K562 (cell line): ENCODE results near the gene CDKN2D. TPM values are rescaled to one million over a fixed set of nuclear protein-coding genes. Genes with fewer than 3 reads are reported as not detected.

Source experiments
- AFF4 ChIP-seq: sonication (generic); formaldehyde crosslinking; IDR thresholded peaks from 2 replicates; pipeline ENCODE4 v1.8.0; 2023; ENCODE audit warnings: mild to moderate bottlenecking, missing genetic modification reagents
- FOXP1 ChIP-seq: sonication (generic); formaldehyde crosslinking; IDR thresholded peaks from 2 replicates; pipeline ENCODE4 v1.8.0; 2022; ENCODE audit warnings: mild to moderate bottlenecking, missing genetic modification reagents
- FOXP4 ChIP-seq: sonication (generic); formaldehyde crosslinking; IDR thresholded peaks from 2 replicates; pipeline ENCODE4 v1.8.0; 2022; ENCODE audit warnings: mild to moderate bottlenecking, missing genetic modification reagents, borderline replicate concordance
- IRF2 ChIP-seq: sonication (generic); formaldehyde crosslinking; IDR thresholded peaks from 2 replicates; pipeline ENCODE4 v1.8.1; 2022; ENCODE audit warnings: mild to moderate bottlenecking, missing genetic modification reagents
- KAT7 ChIP-seq: sonication (generic); formaldehyde crosslinking; IDR thresholded peaks from 2 replicates; pipeline ENCODE4 v1.8.0; 2022; ENCODE audit warnings: missing genetic modification reagents, mild to moderate bottlenecking, borderline replicate concordance
- NEUROD1 ChIP-seq: fragments of 150-350 bp; IDR thresholded peaks from 2 replicates; pipeline ENCODE4 v1.6.1; 2014; ENCODE audit warnings: borderline replicate concordance, low read length, low read depth; ENCODE audit not compliant: partially characterized antibody
- POU5F1 ChIP-seq: fragments of 150-350 bp; IDR thresholded peaks from 2 replicates; pipeline ENCODE4 v1.6.1; 2014; ENCODE audit warnings: borderline replicate concordance, low read length, low read depth, mild to moderate bottlenecking; ENCODE audit not compliant: partially characterized antibody
- polyA plus RNA-seq, 8 experiments: library from polyadenylated mRNA; depleted of rRNA in 4 of 8; stranded (reverse) in 5 of 8; unstranded in 3 of 8; fragments of >200 nt; fragmentation: Nextera tagmentation in 2 of 8; fragmentation: Illumina TruSeq in 1 of 8; extraction: Ambion mirVana in 2 of 8; extraction: Trizol in 1 of 8; gene quantifications; 2 replicates each; pipeline versions ENCODE4 v1.2.1 to v1.2.3, GENCODE V29; 2011 to 2014; ENCODE audit warnings: inconsistent platforms in 1 of 8, missing spikeins in 1 of 8
- total RNA-seq, 7 experiments: library from RNA; depleted of rRNA in 6 of 7; stranded (reverse); fragments of >200 nt in 6 of 7; fragmentation: Illumina TruSeq in 2 of 7; extraction: Trizol in 2 of 7; gene quantifications; 2 replicates each; pipeline versions ENCODE4 v1.2.1 to v1.2.3, GENCODE V29; 2011 to 2021; ENCODE audit warnings: low replicate concordance in 1 of 7
- TF ChIP-seq, protein P1 (sequence below): fragments of 450-650 bp; IDR thresholded peaks from 2 replicates; pipeline ENCODE4 v1.6.1; 2017; ENCODE audit warnings: antibody characterized with exemption, mild to moderate bottlenecking
- TF ChIP-seq, protein P2 (sequence below): fragments of 250-450 bp; sonication (Bioruptor Pico); IDR thresholded peaks from 2 replicates; pipeline ENCODE4 v1.4.0; 2020; ENCODE audit warnings: mild to moderate bottlenecking, moderate library complexity

The CDKN2D gene
- total and polyA plus RNA-seq, 9 of the 15 experiments (the other 6 are each of a cell fraction or from before 2014, with no cell fraction given): 0.41 to 8.2 (median 3.7) TPM

DNA sequence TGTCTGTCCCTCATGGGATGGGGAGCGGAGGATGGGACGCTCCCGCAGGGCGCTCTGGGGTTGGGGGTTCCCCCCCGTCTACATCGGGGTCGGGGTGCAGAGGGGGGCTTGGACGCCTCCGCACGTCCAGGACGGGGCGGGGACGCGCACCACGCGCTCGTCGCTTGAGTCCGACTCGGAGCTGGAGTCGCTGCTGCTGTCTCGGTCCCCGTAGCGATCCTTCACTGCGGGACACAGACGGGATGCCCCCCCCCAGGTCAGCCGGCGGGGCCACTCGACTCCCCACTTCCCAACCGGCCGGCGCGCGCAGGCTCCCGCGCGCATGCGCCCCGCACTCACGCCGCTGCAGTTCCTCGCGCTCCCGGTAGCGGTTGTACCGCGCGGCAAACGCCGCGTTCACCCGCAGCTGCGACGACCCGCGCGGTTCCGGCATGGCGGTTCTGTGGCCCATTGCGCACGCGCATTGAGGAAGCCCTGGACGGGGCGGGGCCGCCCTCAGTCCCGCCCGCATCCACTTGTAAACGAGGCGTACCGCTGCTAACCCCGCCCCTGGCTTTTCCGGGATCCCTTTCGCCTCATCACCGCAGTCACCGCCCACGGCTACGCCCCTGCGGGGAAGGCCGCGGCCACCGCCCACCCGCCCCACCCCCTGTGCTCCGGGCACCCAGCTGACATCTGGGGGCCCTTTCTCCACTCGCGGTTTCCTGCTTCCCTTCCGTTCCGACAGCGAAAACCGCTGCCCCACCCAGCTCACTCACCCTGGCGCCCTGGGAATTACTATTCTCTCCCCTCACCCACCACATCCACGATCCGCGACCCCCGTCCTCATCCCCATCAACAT, 3.0 kb downstream of the CDKN2D start, which contains the start of gene KRI1 (continued):
- TF ChIP-seq FOXP4 (no peak), POU5F1 (no peak), AFF4 (0 out of 2 replicates have a peak, but pooled peaks have one; percentile 58), KAT7 (no peak), FOXP1 (CRISPR knock-in tag) (no peak), IRF2 (no peak), NEUROD1 (no peak)
- TF ChIP-seq, protein P1, sequence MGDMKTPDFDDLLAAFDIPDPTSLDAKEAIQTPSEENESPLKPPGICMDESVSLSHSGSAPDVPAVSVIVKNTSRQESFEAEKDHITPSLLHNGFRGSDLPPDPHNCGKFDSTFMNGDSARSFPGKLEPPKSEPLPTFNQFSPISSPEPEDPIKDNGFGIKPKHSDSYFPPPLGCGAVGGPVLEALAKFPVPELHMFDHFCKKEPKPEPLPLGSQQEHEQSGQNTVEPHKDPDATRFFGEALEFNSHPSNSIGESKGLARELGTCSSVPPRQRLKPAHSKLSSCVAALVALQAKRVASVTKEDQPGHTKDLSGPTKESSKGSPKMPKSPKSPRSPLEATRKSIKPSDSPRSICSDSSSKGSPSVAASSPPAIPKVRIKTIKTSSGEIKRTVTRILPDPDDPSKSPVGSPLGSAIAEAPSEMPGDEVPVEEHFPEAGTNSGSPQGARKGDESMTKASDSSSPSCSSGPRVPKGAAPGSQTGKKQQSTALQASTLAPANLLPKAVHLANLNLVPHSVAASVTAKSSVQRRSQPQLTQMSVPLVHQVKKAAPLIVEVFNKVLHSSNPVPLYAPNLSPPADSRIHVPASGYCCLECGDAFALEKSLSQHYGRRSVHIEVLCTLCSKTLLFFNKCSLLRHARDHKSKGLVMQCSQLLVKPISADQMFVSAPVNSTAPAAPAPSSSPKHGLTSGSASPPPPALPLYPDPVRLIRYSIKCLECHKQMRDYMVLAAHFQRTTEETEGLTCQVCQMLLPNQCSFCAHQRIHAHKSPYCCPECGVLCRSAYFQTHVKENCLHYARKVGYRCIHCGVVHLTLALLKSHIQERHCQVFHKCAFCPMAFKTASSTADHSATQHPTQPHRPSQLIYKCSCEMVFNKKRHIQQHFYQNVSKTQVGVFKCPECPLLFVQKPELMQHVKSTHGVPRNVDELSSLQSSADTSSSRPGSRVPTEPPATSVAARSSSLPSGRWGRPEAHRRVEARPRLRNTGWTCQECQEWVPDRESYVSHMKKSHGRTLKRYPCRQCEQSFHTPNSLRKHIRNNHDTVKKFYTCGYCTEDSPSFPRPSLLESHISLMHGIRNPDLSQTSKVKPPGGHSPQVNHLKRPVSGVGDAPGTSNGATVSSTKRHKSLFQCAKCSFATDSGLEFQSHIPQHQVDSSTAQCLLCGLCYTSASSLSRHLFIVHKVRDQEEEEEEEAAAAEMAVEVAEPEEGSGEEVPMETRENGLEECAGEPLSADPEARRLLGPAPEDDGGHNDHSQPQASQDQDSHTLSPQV: no peak
- TF ChIP-seq, protein P2, sequence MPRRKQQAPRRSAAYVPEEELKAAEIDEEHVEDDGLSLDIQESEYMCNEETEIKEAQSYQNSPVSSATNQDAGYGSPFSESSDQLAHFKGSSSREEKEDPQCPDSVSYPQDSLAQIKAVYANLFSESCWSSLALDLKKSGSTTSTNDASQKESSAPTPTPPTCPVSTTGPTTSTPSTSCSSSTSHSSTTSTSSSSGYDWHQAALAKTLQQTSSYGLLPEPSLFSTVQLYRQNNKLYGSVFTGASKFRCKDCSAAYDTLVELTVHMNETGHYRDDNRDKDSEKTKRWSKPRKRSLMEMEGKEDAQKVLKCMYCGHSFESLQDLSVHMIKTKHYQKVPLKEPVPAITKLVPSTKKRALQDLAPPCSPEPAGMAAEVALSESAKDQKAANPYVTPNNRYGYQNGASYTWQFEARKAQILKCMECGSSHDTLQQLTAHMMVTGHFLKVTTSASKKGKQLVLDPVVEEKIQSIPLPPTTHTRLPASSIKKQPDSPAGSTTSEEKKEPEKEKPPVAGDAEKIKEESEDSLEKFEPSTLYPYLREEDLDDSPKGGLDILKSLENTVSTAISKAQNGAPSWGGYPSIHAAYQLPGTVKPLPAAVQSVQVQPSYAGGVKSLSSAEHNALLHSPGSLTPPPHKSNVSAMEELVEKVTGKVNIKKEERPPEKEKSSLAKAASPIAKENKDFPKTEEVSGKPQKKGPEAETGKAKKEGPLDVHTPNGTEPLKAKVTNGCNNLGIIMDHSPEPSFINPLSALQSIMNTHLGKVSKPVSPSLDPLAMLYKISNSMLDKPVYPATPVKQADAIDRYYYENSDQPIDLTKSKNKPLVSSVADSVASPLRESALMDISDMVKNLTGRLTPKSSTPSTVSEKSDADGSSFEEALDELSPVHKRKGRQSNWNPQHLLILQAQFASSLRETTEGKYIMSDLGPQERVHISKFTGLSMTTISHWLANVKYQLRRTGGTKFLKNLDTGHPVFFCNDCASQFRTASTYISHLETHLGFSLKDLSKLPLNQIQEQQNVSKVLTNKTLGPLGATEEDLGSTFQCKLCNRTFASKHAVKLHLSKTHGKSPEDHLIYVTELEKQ (CRISPR knock-in tag): no peak
